Retinal pigment epithelial cell (primary cell): ENCODE data around the gene ACTR3C.
"Not testable (repeated sequence)": the region's sequence is repeated elsewhere in the genome, so short reads cannot be mapped to it uniquely, and the experiment has no call there.

Source experiments
- DNase-seq: peaks from one replicate; pipeline ENCODE4 v3.0.0-alpha.2; 2010; ENCODE audit warnings: low read depth
- H3K4me3 ChIP-seq: 2 replicates; pipeline ENCODE4 v1.5.1; 2011; ENCODE audit warnings: mild to moderate bottlenecking, low read length, control low read depth, moderate library complexity

ACTR3C gene

GRCh38 chr7:150225444-150225843, 97.9 kb downstream of the ACTR3C start:
- not testable (repeated sequence) for DNase-seq

GRCh38 chr7:150222083-150222972, 101.0 kb downstream of the ACTR3C start:
- not testable (repeated sequence) for H3K4me3 ChIP-seq, DNase-seq

More at GRCh38 chr7:150225444-150225843, 97.9 kb downstream of the ACTR3C start:
- H3K4me3 ChIP-seq, result not testable (repeated sequence)

- not testable (repeated sequence) for H3K4me3 ChIP-seq, DNase-seq
Measured at GRCh38 chr7:150220673-150221181, 102.6 kb downstream of the ACTR3C start.

- not testable (repeated sequence) for DNase-seq, H3K4me3 ChIP-seq
Measured at GRCh38 chr7:150219941-150220658, 103.2 kb downstream of the ACTR3C start.

GRCh38 chr7:150206848-150207247, 116.5 kb downstream of the ACTR3C start:
- not testable (repeated sequence) for DNase-seq

GRCh38 chr7:150205866-150206265, 117.5 kb downstream of the ACTR3C start:
- DNase-seq, H3K4me3 ChIP-seq: not testable (repeated sequence)

More at GRCh38 chr7:150206848-150207247, 116.5 kb downstream of the ACTR3C start:
- H3K4me3 ChIP-seq, result not testable (repeated sequence)

DNA sequence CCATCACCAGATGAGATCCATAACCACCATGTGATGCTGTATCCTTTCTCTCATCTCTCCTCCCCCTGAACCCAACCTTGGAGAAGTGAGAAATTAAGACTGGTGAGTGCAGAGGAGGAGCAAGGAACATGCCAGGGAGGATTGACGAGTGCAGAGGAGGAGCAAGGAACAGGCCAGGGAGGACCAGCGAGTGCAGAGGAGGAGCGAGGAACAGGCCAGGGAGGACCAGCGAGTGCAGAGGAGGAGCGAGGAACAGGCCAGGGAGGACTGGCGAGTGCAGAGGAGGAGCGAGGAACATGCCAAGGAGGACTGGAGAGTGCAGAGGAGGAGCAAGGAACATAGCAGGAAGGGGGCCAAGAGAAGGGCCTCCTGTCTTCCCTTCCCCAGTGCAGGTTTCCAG, 118.8 kb downstream of the ACTR3C start:
- not testable (repeated sequence) for DNase-seq, H3K4me3 ChIP-seq

DNA sequence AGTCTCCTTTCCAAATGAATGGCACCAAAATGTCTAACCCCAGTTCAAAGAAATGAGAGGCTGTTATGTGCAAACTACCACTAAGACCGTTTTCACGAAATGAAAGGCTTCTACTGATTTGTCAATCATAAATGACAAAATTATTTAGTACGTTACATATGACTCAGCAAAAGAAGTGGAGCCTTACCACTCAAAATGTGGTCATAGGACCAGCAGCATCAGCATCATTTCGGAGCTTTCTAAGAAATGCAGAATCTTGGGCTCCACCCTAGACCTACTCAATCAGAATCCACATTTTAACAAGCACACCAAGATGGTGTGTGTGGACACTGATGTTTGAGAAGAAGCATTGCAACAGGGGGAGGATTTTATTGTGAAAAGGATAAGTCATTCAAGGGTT, 120.5 kb downstream of the ACTR3C start:
- DNase-seq, H3K4me3 ChIP-seq: not testable (repeated sequence)
